ENCODE measurements around the gene LMNB1.
"Not testable (repeated sequence)": the region's sequence is repeated elsewhere in the genome, so short reads cannot be mapped to it uniquely, and the experiment has no call there.

Gene LMNB1

GRCh38 chr5:126811515-126812198 is 34.7 kb downstream of the LMNB1 start:
- Histone ChIP-seq H3K27ac (no peak overlapping the region), H3K4me3 (no peak overlapping the region)
- TF ChIP-seq CTCF (IDR thresholded peaks at IDR 0.05), result no peak
- DNase-seq (ENCODE audit: low spot score), result no peak

- Histone ChIP-seq H3K4me3 (no peak overlapping the region), H3K27ac (no peak overlapping the region)
- no peak for TF ChIP-seq CTCF (IDR thresholded peaks at IDR 0.05)
- DNase-seq (ENCODE audit: low spot score), result no peak
Observed at GRCh38 chr5:126812199-126812570, 35.2 kb downstream of the LMNB1 start.

- H3K4me3 ChIP-seq; H3K27ac ChIP-seq; DNase-seq (ENCODE audit: low spot score): not testable (repeated sequence)
Observed at GRCh38 chr5:126813799-126814198, 36.9 kb downstream of the LMNB1 start.

GRCh38 chr5:126814721-126815404 is 37.9 kb downstream of the LMNB1 start:
- no peak for TF ChIP-seq CTCF (IDR thresholded peaks at IDR 0.05)
- Histone ChIP-seq H3K27ac (no peak overlapping the region), H3K4me3 (no peak overlapping the region)
- no peak for DNase-seq (ENCODE audit: low spot score)

GRCh38 chr5:126816649-126817048 is 39.7 kb downstream of the LMNB1 start:
- Histone ChIP-seq H3K4me3 (no peak overlapping the region), H3K27ac (no peak overlapping the region)
- no peak for TF ChIP-seq CTCF (IDR thresholded peaks at IDR 0.05)
- no peak for DNase-seq (ENCODE audit: low spot score)

- Histone ChIP-seq H3K4me3 (no peak overlapping the region), H3K27ac (no peak overlapping the region)
- DNase-seq (ENCODE audit: low spot score), result no peak
- TF ChIP-seq CTCF (IDR thresholded peaks at IDR 0.05), result no peak
Observed at GRCh38 chr5:126818736-126819135, 41.8 kb downstream of the LMNB1 start.

GRCh38 chr5:126819253-126819652 is 42.3 kb downstream of the LMNB1 start:
- no peak for DNase-seq (ENCODE audit: low spot score)
- Histone ChIP-seq H3K4me3 (no peak overlapping the region), H3K27ac (no peak overlapping the region)
- no peak for TF ChIP-seq CTCF (IDR thresholded peaks at IDR 0.05)

Measured in coronary artery (tissue), 2 donors.